Measurements from ENCODE around the gene CTU1.

DNA sequence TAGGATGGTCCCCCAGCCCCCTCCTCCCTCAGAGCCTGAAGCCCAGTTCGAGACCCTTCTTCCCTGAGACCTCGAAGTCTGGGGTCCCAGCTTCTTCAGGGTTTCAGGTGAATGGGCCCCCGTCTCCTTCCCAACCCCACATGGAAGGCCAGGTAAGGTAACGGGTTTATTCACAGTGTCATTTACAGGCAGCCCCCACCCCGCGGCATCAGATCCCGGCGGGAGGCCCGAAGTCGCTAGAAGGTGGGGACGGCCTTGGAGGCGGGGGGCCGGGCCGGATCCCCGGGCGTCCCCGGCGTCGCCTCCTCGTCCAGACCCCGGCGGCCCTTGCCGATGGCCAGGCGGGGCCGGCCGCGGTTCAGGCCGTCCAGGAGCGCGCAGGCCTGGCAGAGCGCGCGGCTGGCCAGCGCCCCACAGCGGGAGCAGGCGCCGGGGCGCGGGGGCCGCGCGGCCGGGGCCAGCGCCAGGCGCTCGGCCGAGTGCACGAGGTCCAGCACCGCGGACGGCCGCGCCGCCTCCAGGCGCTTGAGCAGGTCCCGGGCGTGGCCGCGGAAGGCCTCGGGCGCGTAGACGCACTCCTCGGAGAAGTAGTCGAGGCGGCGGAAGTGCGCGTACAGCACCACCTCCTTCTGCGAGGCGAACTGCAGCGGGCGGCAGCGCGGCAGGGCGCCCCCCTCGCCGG is 9.7 kb downstream of the CTU1 start:
- TF ChIP-seq, protein P1, sequence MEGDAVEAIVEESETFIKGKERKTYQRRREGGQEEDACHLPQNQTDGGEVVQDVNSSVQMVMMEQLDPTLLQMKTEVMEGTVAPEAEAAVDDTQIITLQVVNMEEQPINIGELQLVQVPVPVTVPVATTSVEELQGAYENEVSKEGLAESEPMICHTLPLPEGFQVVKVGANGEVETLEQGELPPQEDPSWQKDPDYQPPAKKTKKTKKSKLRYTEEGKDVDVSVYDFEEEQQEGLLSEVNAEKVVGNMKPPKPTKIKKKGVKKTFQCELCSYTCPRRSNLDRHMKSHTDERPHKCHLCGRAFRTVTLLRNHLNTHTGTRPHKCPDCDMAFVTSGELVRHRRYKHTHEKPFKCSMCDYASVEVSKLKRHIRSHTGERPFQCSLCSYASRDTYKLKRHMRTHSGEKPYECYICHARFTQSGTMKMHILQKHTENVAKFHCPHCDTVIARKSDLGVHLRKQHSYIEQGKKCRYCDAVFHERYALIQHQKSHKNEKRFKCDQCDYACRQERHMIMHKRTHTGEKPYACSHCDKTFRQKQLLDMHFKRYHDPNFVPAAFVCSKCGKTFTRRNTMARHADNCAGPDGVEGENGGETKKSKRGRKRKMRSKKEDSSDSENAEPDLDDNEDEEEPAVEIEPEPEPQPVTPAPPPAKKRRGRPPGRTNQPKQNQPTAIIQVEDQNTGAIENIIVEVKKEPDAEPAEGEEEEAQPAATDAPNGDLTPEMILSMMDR (conservative IDR thresholded peaks at IDR 0.05), result no peak
- no peak for TF ChIP-seq ZFX (IDR thresholded peaks at IDR 0.05)
